ENCODE measurements around the gene CFAP54. TPM values are rescaled to one million over a fixed set of nuclear protein-coding genes. Genes with fewer than 3 reads are reported as not detected.
"Not testable (repeated sequence)": the region's sequence is repeated elsewhere in the genome, so short reads cannot be mapped to it uniquely, and the experiment has no call there.

Gene CFAP54
- total RNA-seq, 1 experiment from 2014 or later: 0.71 TPM

DNA sequence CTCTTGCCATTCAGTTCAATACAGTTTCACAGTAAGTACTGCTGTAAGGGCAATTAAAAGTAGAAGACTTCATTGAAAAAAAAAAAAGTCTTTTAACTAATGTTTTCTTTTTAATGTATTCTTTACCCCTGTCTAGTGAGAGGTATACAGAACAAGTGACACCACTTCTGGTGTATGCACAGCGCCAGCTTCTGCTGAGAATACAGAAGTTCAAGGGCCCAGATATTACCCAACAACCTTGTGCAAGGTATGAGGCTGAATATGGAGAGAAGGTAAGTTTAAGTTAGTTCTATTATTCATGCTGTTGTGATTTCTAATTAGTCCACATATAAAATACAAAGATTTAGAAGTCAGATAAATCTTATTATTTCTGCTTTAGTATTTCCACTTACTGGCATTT is 168.7 kb downstream of the CFAP54 start:
- ChIA-PET POLR2A (ENCODE audit: low non-redundant PET) (no interaction called here), CTCF (no interaction called here)
- intact Hi-C loops (cut with micrococcal nuclease; ENCODE audit: unreplicated experiment): no loop called here
- no peaks in the 10 kb centered on the region for H3K9me3 ChIP-seq (ENCODE audit: low read depth, low read length, poor library complexity, severe bottlenecking)
- H3K27ac ChIP-seq (ENCODE audit: low read depth, low read length, poor library complexity, severe bottlenecking): no peak overlapping the region
- no peak overlapping the region for H3K4me3 ChIP-seq (ENCODE audit: low read depth, low read length, poor library complexity, severe bottlenecking)
- no peaks in the 10 kb centered on the region for H3K27me3 ChIP-seq (replicated peaks; ENCODE audit: insufficient read depth, low read depth, low read length, poor library complexity)
- no peaks in the 10 kb centered on the region for H3K4me1 ChIP-seq (ENCODE audit: insufficient read depth, low read length, poor library complexity, severe bottlenecking)
- H3K36me3 ChIP-seq (ENCODE audit: insufficient read depth, low read length, poor library complexity, severe bottlenecking): no peaks in the 10 kb centered on the region
- BruUV-seq (replicated peaks): no TSS peak
- no peak for TF ChIP-seq EZH2 (IDR thresholded peaks at IDR 0.05; ENCODE audit: borderline replicate concordance, low read depth, low read length, poor library complexity, severe bottlenecking)
- TF ChIP-seq, protein P1, sequence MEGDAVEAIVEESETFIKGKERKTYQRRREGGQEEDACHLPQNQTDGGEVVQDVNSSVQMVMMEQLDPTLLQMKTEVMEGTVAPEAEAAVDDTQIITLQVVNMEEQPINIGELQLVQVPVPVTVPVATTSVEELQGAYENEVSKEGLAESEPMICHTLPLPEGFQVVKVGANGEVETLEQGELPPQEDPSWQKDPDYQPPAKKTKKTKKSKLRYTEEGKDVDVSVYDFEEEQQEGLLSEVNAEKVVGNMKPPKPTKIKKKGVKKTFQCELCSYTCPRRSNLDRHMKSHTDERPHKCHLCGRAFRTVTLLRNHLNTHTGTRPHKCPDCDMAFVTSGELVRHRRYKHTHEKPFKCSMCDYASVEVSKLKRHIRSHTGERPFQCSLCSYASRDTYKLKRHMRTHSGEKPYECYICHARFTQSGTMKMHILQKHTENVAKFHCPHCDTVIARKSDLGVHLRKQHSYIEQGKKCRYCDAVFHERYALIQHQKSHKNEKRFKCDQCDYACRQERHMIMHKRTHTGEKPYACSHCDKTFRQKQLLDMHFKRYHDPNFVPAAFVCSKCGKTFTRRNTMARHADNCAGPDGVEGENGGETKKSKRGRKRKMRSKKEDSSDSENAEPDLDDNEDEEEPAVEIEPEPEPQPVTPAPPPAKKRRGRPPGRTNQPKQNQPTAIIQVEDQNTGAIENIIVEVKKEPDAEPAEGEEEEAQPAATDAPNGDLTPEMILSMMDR (conservative IDR thresholded peaks at IDR 0.05; ENCODE audit: low read depth, low read length): no peak
- no peak for DNase-seq (ENCODE audit: low spot score)

GRCh38 chr12:96669786-96670185 is 180.4 kb downstream of the CFAP54 start:
- no peak overlapping the region for H3K27ac ChIP-seq (ENCODE audit: low read depth, low read length, poor library complexity, severe bottlenecking)
- ChIA-PET CTCF (no interaction called here), POLR2A (ENCODE audit: low non-redundant PET) (no interaction called here)
- no peaks in the 10 kb centered on the region for H3K27me3 ChIP-seq (replicated peaks; ENCODE audit: insufficient read depth, low read depth, low read length, poor library complexity)
- intact Hi-C loops (cut with micrococcal nuclease; ENCODE audit: unreplicated experiment): no loop called here
- DNase-seq (ENCODE audit: low spot score): no peak
- no peak overlapping the region for H3K4me3 ChIP-seq (ENCODE audit: low read depth, low read length, poor library complexity, severe bottlenecking)
- H3K9me3 ChIP-seq (ENCODE audit: low read depth, low read length, poor library complexity, severe bottlenecking): no peaks in the 10 kb centered on the region
- BruUV-seq (replicated peaks): no TSS peak
- H3K4me1 ChIP-seq (ENCODE audit: insufficient read depth, low read length, poor library complexity, severe bottlenecking): no peaks in the 10 kb centered on the region
- TF ChIP-seq EZH2 (IDR thresholded peaks at IDR 0.05; ENCODE audit: borderline replicate concordance, low read depth, low read length, poor library complexity, severe bottlenecking): no peak
- TF ChIP-seq, protein P1 (conservative IDR thresholded peaks at IDR 0.05; ENCODE audit: low read depth, low read length): no peak
- no peaks in the 10 kb centered on the region for H3K36me3 ChIP-seq (ENCODE audit: insufficient read depth, low read length, poor library complexity, severe bottlenecking)

GRCh38 chr12:96670334-96670899 is 181.0 kb downstream of the CFAP54 start:
- BruUV-seq (replicated peaks): no TSS peak
- no peaks in the 10 kb centered on the region for H3K9me3 ChIP-seq (ENCODE audit: low read depth, low read length, poor library complexity, severe bottlenecking)
- TF ChIP-seq, protein P1 (conservative IDR thresholded peaks at IDR 0.05; ENCODE audit: low read depth, low read length): no peak
- no peak for TF ChIP-seq EZH2 (IDR thresholded peaks at IDR 0.05; ENCODE audit: borderline replicate concordance, low read depth, low read length, poor library complexity, severe bottlenecking)
- no peaks in the 10 kb centered on the region for H3K27me3 ChIP-seq (replicated peaks; ENCODE audit: insufficient read depth, low read depth, low read length, poor library complexity)
- H3K36me3 ChIP-seq (ENCODE audit: insufficient read depth, low read length, poor library complexity, severe bottlenecking): no peaks in the 10 kb centered on the region
- H3K4me1 ChIP-seq (ENCODE audit: insufficient read depth, low read length, poor library complexity, severe bottlenecking): no peaks in the 10 kb centered on the region
- intact Hi-C loops (cut with micrococcal nuclease; ENCODE audit: unreplicated experiment): no loop called here
- H3K27ac ChIP-seq (ENCODE audit: low read depth, low read length, poor library complexity, severe bottlenecking): no peak overlapping the region
- DNase-seq (ENCODE audit: low spot score): no peak
- CTCF ChIA-PET: no interaction called here
- POLR2A ChIA-PET (ENCODE audit: low non-redundant PET): no interaction called here
- no peak overlapping the region for H3K4me3 ChIP-seq (ENCODE audit: low read depth, low read length, poor library complexity, severe bottlenecking)

GRCh38 chr12:96675519-96675918 is 186.1 kb downstream of the CFAP54 start:
- H3K9me3 ChIP-seq (ENCODE audit: low read depth, low read length, poor library complexity, severe bottlenecking); H3K4me3 ChIP-seq (ENCODE audit: low read depth, low read length, poor library complexity, severe bottlenecking); H3K4me1 ChIP-seq (ENCODE audit: insufficient read depth, low read length, poor library complexity, severe bottlenecking); H3K36me3 ChIP-seq (ENCODE audit: insufficient read depth, low read length, poor library complexity, severe bottlenecking); H3K27ac ChIP-seq (ENCODE audit: low read depth, low read length, poor library complexity, severe bottlenecking); CTCF ChIA-PET; DNase-seq (ENCODE audit: low spot score); intact Hi-C loops (cut with micrococcal nuclease; ENCODE audit: unreplicated experiment); BruUV-seq (replicated peaks); H3K27me3 ChIP-seq (replicated peaks; ENCODE audit: insufficient read depth, low read depth, low read length, poor library complexity); POLR2A ChIA-PET (ENCODE audit: low non-redundant PET): not testable (repeated sequence)

All from A673 (cell line).